ENCODE measurements around the gene CACNB4.
"Not testable (repeated sequence)": the region's sequence is repeated elsewhere in the genome, so short reads cannot be mapped to it uniquely, and the experiment has no call there.

The CACNB4 gene

DNA sequence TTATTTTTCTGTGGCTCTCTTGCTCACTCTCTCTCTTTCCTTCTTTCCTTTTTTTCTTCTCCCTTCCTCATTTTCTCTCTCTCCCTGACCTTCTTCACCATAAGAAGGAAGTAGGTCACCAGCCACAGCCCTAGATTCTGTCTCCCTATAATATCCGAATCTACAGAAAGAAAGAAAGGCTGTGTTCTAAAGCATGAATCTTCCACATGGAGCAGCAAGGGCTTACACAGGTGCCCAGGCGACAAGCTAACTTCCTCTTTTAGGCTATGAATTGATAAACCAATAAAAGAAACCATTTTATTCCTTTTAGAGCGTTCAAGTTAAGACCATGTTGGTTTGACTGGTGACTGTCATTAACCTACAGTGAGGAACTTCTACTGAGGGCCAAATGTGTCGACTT, 49.3 kb downstream of the CACNB4 start:
- DNase-seq, result no peak

DNA sequence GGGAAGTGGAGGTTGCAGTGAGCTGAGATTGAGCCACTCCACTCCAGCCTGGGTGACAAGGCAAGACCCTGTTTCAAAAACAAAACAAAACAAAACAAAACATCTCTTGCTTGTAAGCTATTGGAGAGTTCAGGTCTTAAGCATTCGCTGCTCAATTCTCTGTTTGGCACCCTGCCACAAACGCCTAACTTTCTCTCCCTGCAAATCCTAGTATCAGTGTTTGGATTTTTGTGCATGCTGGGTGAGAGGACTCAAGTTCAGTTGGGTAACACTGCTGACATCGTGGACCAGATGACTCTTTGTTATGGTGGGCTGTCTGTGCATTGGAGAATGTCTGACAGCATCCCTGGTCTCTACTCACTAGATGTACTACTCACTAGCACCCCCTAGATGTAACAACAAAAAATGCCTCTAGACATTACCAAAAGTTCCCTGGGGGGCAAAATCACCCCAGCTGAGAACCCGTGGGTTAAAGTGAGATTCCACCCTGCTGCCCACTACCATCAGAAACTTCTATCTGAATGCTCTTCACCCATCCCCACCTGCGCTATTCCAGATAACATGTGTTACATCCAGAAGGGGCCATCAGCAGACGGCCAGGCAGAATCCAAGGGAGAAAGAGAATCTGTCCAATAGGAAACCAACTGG, 50.9 kb downstream of the CACNB4 start:
- no peak for DNase-seq

DNA sequence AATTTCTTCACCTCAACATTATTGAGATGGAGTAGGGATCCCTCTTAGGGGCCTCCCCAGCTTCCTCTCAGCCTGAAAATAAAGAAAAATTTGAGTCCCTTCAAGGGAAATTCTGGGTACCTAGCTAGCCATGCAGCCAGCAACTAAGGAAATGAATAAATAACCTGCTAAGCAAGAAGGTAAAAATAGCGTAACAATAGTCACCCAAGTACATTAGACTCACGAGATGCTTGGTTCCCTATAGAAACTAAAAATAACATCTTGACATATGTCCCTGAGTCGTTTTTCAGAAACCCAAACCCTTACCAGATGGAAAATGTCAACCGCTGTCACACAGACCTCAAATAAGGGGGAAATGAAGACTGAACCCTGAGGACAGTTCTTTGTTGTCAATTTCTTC, 51.9 kb downstream of the CACNB4 start:
- no peak for DNase-seq

DNA sequence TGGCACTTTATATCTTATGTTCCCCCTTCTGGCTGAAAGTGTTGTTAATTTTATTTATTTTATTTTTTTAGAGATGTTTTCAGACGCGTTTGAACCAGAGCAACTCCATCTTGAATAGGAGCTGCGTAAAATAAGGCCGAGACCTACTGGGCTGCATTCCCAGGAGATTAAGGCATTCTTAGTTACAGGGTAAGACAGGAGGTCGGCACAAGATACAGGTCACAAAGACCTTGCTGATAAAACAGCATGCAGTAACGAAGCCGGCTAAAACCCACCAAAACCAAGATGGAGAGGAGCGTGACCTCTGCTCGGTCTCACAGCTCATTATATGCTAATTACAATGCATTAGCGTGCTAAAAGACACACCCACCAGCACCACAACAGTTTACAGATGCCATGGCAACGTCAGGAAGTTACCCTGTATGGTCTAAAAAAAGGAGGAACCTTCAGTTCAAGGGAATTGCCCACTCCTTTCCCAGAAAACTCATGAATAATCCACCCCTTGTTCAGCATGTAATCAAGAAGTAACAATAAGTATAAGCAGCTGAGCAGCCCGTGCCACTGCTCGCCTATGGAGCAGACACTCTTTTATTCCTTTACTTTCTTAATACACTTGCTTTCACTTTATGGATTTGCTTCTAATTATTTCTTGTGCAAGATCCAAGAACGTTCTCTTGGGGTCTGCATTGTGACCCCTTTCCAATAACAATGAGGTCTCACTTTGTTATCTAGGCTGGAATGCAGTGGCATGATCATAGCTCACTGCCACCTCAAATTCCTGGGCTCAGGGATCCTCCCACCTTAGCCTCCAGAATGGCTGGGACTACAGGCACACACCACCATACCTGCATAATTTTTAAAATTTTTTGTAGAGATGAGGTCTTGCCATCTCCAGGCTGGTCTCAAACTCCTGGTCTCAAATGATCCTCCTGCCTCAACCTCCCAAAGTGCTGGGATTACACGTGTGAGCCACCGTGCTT, 55.9 kb downstream of the CACNB4 start:
- no peak for DNase-seq

DNA sequence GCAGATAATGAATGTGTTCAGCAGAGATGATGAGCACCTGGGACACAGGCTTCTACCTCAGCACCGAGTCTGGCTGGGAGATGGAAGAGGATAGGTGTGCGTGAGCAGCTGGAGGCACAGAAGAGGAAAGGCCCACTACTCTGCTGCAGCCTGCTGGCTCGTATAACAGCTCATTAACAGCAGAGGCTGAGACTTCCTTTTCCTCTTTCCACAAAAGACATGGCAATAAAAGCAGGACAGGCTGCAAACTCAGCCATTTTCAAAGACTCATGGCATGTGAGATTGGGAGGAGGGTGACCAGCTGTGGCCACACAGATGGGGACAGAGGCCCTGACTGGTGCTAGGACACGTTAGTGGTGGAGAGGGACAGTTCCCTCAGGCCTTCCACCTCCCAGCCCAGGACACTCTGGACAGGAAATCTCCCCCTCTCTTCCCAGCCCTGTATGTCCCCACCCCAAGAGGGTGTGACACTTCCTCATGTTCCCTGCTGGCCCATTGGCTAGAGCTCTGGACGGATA, 60.3 kb downstream of the CACNB4 start:
- DNase-seq, result peak; percentile 53

DNA sequence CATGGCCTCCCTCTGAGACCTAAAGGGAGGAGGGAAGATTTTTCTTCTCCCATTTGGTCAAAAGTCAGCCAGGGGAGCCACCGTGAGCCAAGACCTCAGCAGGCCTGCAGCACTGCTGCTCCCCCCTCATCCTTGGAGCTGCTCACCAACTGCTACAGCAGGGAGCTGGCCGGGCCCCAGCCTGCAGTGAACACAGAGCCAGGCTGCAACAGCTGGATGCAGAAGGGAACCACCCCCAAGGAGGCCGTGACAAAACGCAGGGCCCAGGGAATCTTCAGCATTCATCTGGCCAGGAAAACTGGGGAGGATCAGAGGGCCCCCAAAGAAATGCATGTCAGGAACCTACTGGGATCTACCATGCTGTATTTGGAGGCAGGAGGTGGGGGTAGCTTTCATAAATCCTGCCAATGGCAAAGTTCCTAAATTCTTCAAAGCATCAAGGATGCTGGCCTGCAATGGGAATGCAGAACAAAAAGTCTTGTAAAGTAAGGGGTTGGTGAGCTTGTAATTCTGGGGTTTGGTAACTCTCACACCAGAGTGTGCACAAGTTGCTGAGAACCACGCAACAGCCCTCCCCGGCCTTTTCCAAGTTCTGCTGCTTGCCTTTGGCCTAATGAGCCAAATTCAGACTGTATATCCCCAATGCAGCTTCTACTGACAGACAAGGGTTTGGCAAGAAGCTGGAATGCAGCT, 61.0 kb downstream of the CACNB4 start:
- no peak for DNase-seq

DNA sequence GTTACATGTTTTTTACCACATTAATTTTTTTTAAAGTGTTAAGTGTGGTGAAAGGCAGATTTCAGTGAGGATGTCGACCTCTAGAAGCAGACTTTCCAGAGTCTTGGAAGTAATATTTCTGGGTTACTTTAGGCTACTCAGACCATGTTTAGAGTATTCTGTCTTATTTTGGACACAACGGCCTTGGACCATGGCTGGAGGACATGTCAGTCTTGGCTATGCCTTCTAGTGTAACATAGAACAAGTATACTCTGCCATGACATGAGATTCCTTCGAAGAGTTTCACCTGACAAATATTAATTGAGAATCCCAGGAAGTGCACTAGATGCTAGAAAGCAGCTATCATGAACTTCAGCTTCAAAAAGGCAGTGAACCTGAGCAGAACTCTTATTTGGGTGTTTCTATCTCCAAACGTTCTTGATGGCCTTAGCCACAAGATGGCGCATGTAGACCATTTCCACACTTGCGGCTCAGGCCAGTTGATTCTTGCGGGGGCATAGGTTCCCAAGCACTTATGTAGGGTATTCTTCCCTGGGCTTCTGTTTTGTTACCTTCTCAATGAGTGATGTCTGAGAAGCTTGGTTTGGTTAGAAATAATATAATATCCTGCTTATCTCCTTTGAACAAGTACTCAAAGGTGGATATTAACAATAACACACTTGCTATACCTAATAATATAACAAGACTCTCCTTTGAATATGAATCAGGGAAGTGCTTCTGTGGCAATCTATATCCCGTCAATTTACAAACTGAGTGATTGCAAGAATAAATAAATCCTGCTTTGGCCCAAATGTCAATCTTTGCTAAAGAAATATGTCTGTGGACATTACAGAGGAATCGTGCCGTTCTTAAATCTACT, 62.0 kb downstream of the CACNB4 start:
- peak; percentile 38 for DNase-seq

DNA sequence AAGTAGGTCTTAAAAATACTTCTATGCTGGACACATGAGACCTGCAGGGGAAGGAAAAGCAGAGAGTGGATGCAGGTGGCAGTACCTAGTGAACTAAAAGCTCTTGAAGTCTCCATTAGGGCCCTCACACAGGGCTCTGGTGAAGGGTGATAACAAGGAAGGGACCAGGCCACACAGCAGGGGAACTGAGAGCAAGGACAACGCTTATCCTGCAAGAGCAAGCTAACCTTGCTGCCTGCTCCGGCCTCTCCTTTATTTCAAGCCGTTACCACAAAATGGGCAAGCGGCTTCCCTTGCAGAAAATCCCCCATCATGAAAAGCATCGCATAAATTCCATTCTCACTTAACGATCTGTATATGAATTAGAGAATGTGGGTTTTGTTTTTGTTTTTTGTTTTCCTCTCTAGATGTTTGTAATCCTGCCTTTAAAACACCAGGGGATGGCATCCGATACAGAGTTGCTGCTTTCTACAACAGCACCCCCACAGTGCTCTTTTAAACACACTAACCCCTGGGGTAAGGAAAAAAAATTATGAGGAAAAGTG, 64.5 kb downstream of the CACNB4 start:
- no peak for DNase-seq

DNA sequence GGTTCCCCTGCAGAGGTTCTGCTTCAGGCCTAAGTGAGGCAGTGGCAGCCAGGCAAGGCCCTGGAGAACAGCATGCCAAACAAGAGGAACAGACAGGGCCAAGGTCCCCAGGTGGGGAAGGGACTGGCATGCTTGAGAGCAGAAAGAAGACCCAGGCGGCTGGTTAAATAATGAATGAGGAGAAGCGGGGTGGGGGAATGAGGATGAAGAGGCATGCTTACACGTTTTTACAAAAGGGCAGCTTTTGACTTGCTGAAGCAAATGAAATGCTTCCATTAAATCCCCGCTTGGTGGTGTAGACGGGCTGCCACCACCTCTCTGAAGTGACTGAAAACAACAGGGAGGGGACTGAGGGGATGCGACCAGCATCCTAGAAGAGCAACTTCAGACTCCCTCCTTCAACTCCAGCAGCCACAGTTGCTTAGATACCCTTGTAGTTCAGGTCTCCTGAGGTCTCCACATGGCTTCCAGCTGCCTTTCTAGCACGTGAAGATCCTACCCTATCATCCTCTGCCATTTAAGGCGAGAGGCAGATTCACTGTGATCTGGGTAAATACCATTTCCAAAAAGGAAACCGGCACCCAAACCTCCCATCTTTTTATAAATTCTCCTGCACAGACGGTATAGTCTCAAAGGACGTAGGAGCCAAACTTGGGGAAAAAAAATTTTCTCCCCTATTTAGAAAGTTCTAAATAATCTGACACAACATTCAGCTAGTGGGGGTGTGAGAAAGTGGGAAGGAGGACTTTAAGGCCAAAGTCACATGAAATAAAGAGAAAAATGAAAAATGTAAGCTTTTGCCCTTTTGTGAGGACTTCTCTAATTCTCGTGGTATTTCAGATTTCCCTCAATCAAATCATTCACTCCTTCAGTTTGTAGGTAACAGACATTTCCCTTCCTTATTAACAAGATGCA, 65.6 kb downstream of the CACNB4 start:
- no peak for DNase-seq

DNA sequence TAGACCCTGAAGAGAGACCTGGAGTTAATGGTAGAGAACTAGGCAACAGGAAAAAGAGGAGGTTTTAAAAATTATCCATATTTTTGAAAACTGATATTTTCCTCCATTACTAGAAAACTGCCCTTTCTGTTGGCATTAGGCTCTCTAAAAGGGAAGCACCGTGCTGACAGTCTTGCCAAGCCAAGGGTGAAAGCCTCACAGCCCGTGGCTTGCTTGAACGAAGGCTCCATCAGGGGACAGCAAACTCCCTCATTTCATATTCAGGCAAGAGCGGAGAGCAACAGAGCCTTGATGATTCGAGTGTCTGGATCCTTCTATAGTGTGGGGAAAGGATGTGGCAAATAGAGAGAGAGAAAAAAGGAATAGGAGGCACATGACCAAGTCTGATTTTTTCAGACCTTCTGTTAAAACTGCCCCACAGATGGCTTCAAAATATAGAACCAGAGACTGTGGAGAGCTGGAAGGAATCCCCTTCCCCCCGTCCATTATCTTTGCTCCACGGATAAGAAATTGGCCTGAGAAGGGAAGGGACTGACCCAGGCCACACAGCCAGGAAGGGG, 67.0 kb downstream of the CACNB4 start:
- DNase-seq, result no peak

DNA sequence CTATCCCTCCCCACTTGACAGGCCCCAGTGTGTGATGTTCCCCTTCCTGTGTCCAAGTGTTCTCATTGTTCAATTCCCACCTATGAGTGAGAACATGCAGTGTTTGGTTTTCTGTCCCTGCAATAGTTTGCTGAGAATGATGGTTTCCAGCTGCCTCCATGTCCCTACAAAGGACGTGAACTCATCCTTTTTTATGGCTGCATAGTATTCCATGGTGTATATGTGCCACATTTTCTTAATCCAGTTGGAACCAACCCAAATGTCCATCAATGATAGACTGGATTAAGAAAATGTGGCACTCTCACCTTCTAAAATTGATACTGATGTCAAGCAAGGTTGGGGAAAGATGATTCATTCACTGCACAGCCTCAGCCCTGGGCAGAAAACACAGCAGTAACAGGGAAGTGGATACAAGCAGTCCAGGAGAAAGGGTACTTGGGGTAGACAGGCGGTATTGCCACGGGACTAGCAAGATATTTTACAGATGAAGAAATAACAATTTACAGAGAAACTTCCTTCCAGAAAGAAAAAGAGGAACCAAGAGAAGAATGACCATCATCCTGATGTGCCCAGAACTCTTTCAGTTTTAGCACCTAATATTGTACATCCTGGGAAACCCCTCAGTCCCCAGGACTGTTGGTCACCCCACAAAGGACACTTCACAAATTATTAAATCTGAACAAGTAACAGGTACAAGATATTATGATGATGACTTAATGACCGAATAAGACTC, 68.1 kb downstream of the CACNB4 start:
- not testable (repeated sequence) for DNase-seq

DNA sequence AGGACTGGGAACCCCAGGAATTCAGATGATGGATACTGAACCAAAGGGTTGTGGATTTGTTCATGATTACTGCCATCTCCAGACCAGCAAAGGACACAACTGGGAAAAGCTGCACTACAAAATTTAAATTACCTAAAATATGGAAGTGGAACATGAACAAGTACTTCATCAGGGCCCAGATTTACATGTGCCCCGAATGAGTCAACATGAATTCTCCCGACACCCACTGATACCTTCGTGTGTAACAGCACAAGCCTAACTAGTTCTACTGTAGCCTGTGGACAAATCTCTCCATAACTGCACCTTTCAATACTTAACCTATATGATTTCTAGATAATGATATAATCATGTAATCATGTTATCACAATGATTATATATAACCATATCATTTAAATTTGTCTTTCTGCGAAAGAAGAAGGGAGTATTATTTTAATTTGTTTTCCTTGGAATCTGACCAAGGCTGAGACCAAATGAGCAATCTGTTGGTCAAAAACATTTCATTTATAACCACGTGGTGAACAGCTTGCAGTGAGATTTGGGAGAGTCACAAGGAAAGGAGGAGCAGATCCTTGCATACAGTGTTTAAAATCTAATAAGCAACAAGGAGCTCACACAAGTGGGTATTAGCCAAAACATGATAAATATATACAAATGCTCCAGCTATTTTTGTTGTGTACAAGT, 70.5 kb downstream of the CACNB4 start:
- DNase-seq, result no peak

DNA sequence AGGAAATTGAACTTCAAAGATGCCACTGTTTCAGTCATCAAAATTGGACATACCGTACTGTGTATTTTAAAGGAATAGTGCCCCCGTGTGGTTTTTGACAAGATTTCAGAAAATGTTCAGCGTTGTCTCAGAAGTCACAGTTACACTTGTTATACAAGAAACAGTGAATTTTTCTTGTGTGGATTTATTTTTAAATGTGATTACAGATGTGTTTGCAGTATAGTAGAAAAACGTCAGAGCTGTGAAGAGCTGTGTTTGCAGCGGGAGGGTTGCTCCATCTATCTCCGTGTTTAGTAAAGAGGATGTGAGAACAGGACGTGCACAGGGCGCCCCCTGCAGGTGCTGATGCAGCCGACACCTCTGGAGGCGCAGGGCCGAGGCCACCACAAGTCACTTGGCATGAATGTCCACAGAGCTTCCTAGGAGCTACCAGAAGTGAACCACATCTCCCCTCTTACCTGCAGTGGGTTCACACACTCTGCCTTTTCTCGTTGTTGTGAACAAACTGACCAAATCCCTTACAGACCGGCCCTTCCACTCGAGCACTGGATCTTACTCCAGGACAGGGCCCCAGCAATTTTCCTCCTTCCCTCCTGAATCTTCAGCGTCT, 73.1 kb downstream of the CACNB4 start:
- DNase-seq, result peak; percentile 54

DNA sequence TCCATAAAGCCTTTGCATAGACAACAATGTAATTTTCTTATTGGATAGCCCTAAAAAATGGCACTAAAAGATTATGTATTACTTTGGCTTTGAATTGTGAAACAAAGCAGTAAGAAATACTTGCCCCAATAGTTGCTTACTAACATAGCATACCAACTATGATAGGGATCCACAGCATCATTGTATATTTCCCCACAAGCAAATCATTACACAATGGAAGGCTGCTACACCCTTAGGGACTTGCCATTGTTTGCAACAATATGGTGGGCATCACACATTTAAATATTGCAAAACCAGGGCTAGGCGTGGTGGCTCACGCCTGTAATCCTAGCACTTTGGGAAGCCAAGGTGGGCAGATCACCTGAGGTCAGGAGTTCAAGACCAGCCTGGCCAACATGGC, 74.4 kb downstream of the CACNB4 start:
- no peak for DNase-seq

DNA sequence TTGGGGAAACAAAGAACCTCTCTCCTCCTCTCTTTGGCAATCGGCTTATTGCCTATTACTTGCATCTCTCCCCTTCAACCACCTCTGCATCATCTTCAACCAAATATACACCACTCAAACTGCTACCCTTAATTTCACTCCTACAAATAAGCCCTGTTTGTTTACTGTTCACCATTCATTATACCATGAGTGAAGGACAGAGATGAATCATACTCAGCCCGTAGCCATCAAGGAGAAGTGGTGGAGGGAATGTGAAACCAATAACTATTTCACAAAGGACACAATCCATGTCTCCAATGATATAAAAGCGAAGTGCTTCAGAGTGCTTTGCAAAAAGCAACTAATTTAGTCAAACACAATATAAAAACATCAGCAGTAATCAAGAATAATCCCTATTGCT, 76.8 kb downstream of the CACNB4 start:
- DNase-seq, result peak; percentile 16

DNA sequence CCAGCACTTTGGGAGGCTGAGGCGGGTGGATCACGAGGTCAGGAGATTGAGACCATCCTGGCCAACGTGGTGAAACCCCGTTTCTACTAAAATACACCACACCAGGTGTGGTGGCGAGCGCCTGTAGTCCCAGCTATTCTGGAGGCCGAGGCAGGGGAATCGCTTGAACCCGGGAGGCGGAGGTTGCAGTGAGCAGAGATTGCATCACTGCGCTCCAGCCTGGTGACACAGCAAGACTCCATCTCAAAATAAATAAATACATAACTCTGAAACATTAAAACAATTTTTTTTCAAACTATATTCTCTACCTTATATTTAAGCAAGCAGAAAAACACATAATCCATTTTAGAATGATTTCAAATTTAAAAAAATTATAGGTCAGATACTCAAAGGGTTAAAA, 77.8 kb downstream of the CACNB4 start:
- not testable (repeated sequence) for DNase-seq

DNA sequence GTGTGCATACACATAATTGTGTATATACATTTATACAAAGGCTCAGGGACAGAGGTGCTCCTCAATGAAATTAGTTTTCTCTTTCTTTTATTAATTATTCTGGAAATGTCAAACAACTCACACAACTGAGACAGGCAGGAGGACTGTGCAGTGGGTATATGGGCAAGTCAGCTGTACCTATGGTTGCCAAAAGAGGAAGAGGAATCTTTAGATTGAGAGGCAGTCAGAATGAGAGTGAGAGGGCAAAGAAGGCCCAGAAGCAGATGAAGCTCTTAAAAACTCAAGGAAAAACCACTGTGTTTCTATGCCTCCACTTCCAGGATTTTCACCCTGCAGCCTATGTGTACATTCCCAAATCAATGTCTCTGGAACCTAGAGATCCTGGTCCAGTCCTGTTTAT, 79.1 kb downstream of the CACNB4 start:
- no peak for DNase-seq

DNA sequence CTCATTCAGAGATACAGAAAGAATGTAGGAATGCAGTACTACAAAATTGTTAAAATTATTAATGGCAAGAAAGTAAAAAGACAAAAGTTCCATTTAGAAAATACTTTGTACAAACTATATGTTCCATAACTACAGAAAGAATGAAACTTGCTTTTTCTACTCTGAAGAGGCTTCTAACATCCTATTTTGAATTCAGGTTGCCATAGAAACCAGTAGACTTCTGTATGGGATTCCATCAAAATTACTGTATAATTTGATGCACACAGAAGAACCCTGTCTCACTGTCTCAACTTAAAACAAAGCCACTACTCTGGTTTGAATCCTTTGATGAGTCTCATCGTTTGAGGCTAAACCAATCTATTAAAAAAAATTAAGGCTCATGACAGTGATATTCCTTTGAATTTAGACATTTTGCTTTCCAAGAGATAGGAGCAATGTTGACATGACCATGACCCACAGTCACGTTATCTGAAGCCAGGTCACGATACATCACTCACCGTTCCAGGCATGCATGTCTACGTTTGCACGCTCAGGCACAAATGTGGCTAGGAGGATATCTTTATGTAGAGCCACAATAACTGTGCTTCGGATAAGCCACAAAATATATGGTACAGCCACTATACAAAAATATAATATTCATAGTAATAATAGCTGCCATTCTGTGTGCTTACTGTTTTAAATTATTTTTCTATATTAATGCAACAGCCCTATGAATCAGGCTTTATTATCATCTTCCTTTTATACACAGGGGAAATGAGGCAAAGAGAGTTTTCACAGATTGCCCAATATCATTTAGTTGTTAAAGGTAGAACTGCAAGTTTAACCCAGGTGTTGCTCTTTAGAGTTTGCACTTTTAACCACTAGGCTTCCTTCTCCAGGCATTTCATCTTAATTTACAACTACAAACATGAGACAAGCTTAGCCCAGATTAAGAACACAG, 82.4 kb downstream of the CACNB4 start:
- DNase-seq, result no peak
